Smooth muscle cell (in vitro differentiated cells): ENCODE data around the gene EPG5. TPM values are rescaled to one million over a fixed set of nuclear protein-coding genes. Genes with fewer than 3 reads are reported as not detected.

Source experiments
- DNase-seq: peaks from one replicate; lab custom pipeline; 2025; ENCODE audit not compliant: unreplicated experiment; lab: John Stamatoyannopoulos, UW
- H2AFZ ChIP-seq: fragments of 200-600 bp; sonication (generic); 2 replicates; pipeline ENCODE4 v1.6.0; 2016; ENCODE audit warnings: antibody characterized with exemption, low read depth, mild to moderate bottlenecking
- H3F3A ChIP-seq: fragments of 200-600 bp; sonication (generic); 2 replicates; pipeline ENCODE4 v1.6.0; 2017; ENCODE audit warnings: antibody characterized with exemption, low read depth
- H3K27ac ChIP-seq: fragments of 200-600 bp; sonication (generic); 2 replicates; pipeline ENCODE4 v1.5.1; 2016; ENCODE audit warnings: low read depth, mild to moderate bottlenecking
- H3K27me3 ChIP-seq: fragments of 200-600 bp; sonication (generic); 2 replicates; pipeline ENCODE4 v1.6.1; 2016; ENCODE audit warnings: low read depth, mild to moderate bottlenecking
- H3K36me3 ChIP-seq: fragments of 200-600 bp; sonication (generic); 2 replicates; pipeline ENCODE4 v1.5.1; 2016; ENCODE audit warnings: low read depth
- H3K4me1 ChIP-seq: fragments of 200-600 bp; sonication (generic); 2 replicates; pipeline ENCODE4 v1.5.1; 2016; ENCODE audit warnings: low read depth
- H3K4me2 ChIP-seq: fragments of 200-600 bp; sonication (generic); 2 replicates; pipeline ENCODE4 v1.6.0; 2016; ENCODE audit warnings: mild to moderate bottlenecking
- H3K4me3 ChIP-seq: fragments of 200-600 bp; sonication (generic); 2 replicates; pipeline ENCODE4 v1.5.1; 2016; ENCODE audit warnings: mild to moderate bottlenecking
- H3K79me2 ChIP-seq: fragments of 200-600 bp; sonication (generic); 2 replicates; pipeline ENCODE4 v1.6.0; 2016; ENCODE audit warnings: low read depth, mild to moderate bottlenecking
- H3K9ac ChIP-seq: fragments of 200-600 bp; sonication (generic); 2 replicates; pipeline ENCODE4 v1.6.0; 2016; ENCODE audit warnings: low read depth
- H3K9me3 ChIP-seq: fragments of 200-600 bp; sonication (generic); replicated peaks from 2 replicates; pipeline ENCODE4 v1.5.1; 2016; ENCODE audit warnings: low read depth
- H4K20me1 ChIP-seq: fragments of 200-600 bp; sonication (generic); 2 replicates; pipeline ENCODE4 v1.6.0; 2016; ENCODE audit warnings: low read depth
- WGBS: methylation state at CpG from one replicate; pipeline ENCODE4 v1.1.7; 2016; ENCODE audit warnings: low lambda C conversion rate; 5-methylcytosine and 5-hydroxymethylcytosine counted together
- polyA plus RNA-seq: library from polyadenylated mRNA; unstranded; fragments of >200 nt; fragmentation: Nextera tagmentation; extraction: Ambion mirVana; gene quantifications from 2 replicates; pipeline ENCODE4 v1.2.1, GENCODE V29; 2016
- total RNA-seq: library from RNA; depleted of rRNA; stranded (reverse); fragments of >200 nt; gene quantifications from 2 replicates; pipeline ENCODE4 v1.2.3, GENCODE V29; 2014
- TF ChIP-seq, protein P1 (sequence below): fragments of 200-600 bp; sonication (generic); IDR thresholded peaks from 2 replicates; pipeline ENCODE4 v1.5.1; 2017; ENCODE audit warnings: borderline replicate concordance, mild to moderate bottlenecking, antibody characterized with exemption; ENCODE audit not compliant: insufficient read depth, poor library complexity, severe bottlenecking

EPG5 gene
- total and polyA plus RNA-seq, 2 experiments from 2014 or later: 2.7 to 20.8 TPM

DNA sequence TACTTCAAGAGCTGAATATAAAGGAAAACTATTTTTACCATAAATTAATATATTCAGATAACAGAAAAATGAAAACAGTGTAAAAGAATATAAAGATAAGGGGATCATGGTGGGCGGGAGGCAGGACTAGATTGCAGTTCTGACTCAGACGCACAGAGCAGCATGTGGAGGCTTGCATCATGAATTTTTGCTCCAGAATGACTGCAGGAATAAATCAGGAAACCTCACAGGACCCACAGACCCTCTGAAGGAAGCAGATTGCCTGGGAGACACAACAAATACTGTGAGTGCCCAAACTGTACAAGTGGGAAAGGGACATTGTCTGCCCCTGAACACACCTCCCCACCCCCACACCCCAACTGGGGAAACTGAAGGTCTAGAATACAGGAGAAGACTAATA lies 160.9 kb downstream of the EPG5 start:
- peak overlapping the region; percentile 99 for H3K27ac ChIP-seq
- H3K4me2 ChIP-seq: peak overlapping the region; percentile 62
- WGBS: 21% methylated on average over 2 of the region's 2 CpGs
- H3K4me3 ChIP-seq: no peak overlapping the region
- DNase-seq: no peak
- H3K9ac ChIP-seq: peak overlapping the region; percentile 94
- H3K27me3 ChIP-seq: no peaks in the 10 kb centered on the region
- no peaks in the 10 kb centered on the region for H3K79me2 ChIP-seq
- no peak overlapping the region for H2AFZ ChIP-seq
- H3K4me1 ChIP-seq: peaks cover 11% of the 10 kb centered on the region
- no peaks in the 10 kb centered on the region for H3K36me3 ChIP-seq
- TF ChIP-seq, protein P1, sequence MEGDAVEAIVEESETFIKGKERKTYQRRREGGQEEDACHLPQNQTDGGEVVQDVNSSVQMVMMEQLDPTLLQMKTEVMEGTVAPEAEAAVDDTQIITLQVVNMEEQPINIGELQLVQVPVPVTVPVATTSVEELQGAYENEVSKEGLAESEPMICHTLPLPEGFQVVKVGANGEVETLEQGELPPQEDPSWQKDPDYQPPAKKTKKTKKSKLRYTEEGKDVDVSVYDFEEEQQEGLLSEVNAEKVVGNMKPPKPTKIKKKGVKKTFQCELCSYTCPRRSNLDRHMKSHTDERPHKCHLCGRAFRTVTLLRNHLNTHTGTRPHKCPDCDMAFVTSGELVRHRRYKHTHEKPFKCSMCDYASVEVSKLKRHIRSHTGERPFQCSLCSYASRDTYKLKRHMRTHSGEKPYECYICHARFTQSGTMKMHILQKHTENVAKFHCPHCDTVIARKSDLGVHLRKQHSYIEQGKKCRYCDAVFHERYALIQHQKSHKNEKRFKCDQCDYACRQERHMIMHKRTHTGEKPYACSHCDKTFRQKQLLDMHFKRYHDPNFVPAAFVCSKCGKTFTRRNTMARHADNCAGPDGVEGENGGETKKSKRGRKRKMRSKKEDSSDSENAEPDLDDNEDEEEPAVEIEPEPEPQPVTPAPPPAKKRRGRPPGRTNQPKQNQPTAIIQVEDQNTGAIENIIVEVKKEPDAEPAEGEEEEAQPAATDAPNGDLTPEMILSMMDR: no peak
- H4K20me1 ChIP-seq: no peaks in the 10 kb centered on the region
- H3K9me3 ChIP-seq: no peaks in the 10 kb centered on the region
- peaks cover 27% of the 10 kb centered on the region for H3F3A ChIP-seq

GRCh38 chr18:45805551-45805950 lies 161.6 kb downstream of the EPG5 start:
- Histone ChIP-seq H3K36me3 (no peaks in the 10 kb centered on the region), H3K79me2 (no peaks in the 10 kb centered on the region), H3K27me3 (no peaks in the 10 kb centered on the region), H3K4me1 (peaks cover 11% of the 10 kb centered on the region), H2AFZ (no peak overlapping the region), H3K4me3 (no peak overlapping the region), H4K20me1 (no peaks in the 10 kb centered on the region), H3K9ac (peak overlapping the region; percentile 32), H3K27ac (peak overlapping the region; percentile 99), H3K9me3 (no peaks in the 10 kb centered on the region), H3F3A (peaks cover 27% of the 10 kb centered on the region), H3K4me2 (peak overlapping the region; percentile 62)
- DNase-seq: no peak
- TF ChIP-seq, protein P1: no peak

DNA sequence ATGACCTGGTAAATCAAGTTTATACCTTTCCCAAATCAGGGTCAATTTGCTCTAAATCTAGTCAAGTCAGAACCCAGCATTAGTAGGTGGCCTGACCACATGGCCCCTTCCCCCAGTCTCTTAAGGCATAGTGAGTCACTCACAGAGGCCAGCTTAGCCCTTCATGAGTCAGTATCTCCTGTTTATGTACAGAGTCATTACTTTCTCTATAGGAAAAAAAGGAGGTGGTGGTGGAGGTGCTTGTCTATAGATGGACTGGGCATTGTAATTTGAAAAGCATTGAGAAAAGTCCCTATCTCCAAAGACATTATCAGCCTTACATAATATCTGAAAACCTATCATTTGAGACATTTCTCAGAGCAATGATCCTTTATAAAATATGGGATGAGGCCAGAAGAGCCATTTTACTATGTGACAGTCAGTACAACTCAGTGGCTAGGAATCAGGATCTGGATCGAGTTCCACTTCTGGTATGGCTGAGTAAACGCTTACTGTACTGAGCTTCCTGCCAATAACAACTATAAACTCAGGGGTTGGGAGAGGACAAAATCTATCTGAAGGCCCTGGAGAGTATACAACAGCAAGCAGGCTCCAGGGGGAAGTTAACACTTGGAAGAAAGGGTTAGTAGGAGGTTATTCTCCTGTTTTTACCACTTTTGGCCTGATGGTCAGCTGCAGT lies 164.2 kb downstream of the EPG5 start:
- no peak for DNase-seq
- TF ChIP-seq, protein P1: no peak
- no peaks in the 10 kb centered on the region for H3K9me3 ChIP-seq
- H3K36me3 ChIP-seq: no peaks in the 10 kb centered on the region
- no peaks in the 10 kb centered on the region for H4K20me1 ChIP-seq
- H3K27me3 ChIP-seq: no peaks in the 10 kb centered on the region
- no peaks in the 10 kb centered on the region for H3K79me2 ChIP-seq
- no peak overlapping the region for H2AFZ ChIP-seq
- peaks cover 27% of the 10 kb centered on the region for H3F3A ChIP-seq
- peak overlapping the region; percentile 66 for H3K4me2 ChIP-seq
- H3K27ac ChIP-seq: peak overlapping the region; percentile 99
- H3K4me1 ChIP-seq: peaks cover 11% of the 10 kb centered on the region
- peak overlapping the region; percentile 71 for H3K9ac ChIP-seq
- H3K4me3 ChIP-seq: no peak overlapping the region
- 5% methylated on average over 2 of the region's 2 CpGs for WGBS
